Frontal cortex (tissue), 4 donors: ENCODE measurements around the gene PCSK5. TPM values are rescaled to one million over a fixed set of nuclear protein-coding genes. Genes with fewer than 3 reads are reported as not detected.

Source experiments
- DNase-seq, 2 donors: peaks; one replicate each; pipeline ENCODE4 v3.0.0; 2012; ENCODE audit warnings: low spot score in 2 of 2
- FAIRE-seq: peaks from 2 replicates; lab custom pipeline; 2012; peaks lifted over from hg19 to GRCh38; lab: Jason Lieb, UNC
- total RNA-seq: library from RNA; depleted of rRNA; stranded (reverse); fragments of >200 nt; gene quantifications from one replicate; pipeline ENCODE4 v1.2.3, GENCODE V29; 2014
- donor health status: control.
- donor health status: control.
- donor health status: control.

Gene PCSK5
- total RNA-seq, 1 donor from 2014 or later = 15.5 TPM

DNA sequence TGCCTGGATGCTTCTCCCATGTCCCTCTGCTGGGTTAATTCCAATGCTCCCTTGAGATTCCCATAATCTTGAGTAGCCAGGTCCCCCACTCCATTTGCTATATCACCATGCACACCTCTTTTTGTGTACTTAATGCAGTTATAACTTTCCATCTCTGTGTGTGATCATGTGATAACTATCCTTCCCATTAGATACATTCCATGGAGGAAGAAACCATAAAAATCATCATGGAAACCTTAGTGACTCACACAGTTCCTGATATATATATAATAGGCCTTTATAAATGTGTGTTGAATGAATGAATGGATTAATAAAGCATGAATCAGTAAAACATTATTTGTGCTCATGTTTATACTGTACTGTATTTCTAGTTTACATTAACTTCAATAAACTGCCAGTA is 104.6 kb downstream of the PCSK5 start:
- FAIRE-seq (no peak), DNase-seq (no peak)

GRCh38 chr9:75996726-75997125 is 106.3 kb downstream of the PCSK5 start:
- DNase-seq (no peak), FAIRE-seq (no peak)

GRCh38 chr9:75997206-75997605 is 106.7 kb downstream of the PCSK5 start:
- DNase-seq = no peak

DNA sequence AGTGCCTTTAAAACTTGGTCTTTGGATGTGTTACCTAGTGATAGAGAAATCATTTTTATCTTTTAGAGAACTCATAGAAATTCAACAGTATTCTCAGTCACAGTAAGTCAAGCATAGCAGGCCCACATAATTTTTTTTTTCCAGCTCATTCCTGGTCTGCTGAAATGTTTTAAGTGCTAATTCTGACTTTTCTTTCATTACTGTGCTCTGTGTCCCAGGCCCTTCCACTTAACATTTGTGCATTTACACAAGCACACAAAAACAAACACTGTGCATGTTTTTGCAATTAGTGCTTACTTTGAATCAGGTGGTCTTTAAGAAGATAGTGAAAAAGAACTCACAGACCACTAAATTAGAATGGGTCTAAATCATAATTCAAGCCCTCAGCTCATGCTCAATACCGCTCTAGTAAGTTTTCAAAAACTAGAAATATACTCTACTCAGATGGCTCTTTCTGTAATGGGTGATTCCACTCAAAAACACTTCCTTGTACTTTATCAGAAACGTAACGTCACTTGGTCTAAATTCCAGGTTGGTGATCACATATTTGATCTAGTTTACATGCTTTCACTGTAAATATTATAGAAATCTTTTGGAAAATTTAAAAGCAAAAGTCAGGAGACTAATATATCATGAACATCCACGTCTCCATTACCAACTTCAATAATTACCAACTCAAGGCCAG is 107.8 kb downstream of the PCSK5 start:
- FAIRE-seq (no peak), DNase-seq (no peak)

More at GRCh38 chr9:75997206-75997605, 106.7 kb downstream of the PCSK5 start:
- no peak for FAIRE-seq

GRCh38 chr9:76001459-76001858 is 111.0 kb downstream of the PCSK5 start:
- DNase-seq = no peak
- FAIRE-seq = no peak

DNA sequence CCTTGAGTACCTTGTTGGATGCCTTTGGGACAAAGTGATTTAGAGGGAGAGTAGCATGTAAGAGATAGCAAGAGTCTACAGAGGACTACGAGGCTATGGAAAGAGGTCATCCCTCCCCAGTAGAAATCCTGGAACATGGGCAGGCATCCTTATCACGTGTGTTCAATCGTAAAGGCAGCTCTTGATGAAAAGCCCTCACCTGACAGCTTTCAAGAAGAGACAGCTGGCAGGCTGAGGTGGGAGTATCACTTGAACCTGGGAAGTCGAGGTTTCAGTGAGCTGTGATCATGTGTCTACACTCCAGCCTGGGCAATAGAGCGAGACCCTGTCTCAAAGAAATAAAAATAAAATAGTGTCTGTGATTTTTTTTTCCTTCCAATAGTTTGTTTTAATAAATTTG is 112.6 kb downstream of the PCSK5 start:
- FAIRE-seq = no peak
- DNase-seq = no peak

DNA sequence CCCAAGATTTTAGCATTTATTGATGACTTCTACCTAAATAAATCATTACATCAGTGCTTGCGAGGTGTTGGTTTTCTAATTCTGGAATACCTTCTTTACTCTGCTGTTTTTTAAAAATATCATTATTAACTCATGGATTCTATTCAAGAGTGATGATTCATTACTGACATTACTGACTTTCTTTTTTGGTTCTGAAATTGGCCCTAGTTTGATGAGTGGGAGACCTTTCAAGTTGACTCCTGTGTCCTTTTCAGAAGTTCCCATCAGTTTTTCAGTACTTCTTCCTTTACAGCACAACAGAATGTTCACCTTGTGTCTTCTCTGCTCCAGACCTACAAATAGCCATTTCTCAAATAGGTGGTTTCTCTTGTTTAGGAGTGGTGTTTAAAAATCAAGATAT is 114.1 kb downstream of the PCSK5 start:
- FAIRE-seq = no peak

DNA sequence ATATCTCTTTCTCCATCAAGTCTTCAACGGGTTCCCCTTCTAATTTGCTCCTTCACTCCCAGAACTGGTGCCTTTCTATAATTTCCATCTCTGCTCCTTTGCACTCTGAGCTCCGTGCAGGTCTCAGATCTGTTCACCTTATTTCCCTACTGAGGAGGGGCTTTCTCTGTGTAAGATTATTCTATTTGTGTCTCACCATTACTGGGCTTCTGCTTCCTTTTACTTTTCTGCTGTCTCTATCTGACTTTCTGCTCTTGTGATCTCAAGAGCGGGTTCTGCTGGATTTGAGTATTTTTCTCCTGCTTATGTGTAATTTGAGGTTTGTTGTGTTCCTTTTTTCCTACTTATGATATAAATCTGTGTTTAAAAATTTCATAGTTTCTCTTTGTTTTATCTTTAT is 117.5 kb downstream of the PCSK5 start:
- FAIRE-seq (no peak), DNase-seq (no peak)

More for the DNA sequence above, 114.1 kb downstream of the PCSK5 start:
- DNase-seq = no peak

DNA sequence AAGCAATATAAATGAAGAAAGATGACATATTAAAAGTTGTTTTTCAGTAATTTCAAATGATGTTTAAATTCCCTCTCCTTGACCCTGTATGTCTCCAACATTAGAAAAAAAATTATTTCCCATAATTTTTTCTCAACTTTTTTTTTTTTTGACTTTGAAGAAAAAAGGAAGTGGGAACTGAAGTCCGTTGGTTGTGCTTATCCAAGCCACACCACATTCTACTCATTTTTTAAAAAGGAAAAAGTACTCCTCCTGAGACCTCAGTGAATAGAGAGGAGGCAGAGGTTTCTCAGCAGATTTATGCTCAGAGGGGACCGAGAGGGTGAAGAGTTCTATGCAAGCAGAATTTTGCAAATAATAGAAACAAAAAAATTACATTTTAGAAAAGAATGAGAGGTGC is 123.3 kb downstream of the PCSK5 start:
- DNase-seq (no peak), FAIRE-seq (no peak)

DNA sequence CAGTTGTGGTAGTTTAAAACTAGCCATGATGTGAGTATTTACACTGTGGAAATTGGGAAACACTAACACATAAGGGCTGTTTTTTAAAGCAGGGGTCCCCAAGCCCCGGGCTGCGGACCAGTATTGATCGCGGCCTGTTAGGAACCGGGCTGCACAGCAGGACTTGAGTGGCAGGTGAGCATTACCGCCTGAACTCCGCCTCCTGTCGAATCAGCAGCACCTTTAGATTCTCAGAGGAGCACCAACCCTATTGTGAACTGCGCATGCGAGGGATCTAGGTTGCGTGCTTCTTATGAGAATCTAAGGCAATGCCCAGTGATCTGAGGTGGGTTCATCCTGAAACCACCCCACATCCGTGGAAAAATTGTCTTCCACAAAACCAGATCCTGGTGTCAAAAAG is 127.8 kb downstream of the PCSK5 start:
- FAIRE-seq (no peak), DNase-seq (no peak)

DNA sequence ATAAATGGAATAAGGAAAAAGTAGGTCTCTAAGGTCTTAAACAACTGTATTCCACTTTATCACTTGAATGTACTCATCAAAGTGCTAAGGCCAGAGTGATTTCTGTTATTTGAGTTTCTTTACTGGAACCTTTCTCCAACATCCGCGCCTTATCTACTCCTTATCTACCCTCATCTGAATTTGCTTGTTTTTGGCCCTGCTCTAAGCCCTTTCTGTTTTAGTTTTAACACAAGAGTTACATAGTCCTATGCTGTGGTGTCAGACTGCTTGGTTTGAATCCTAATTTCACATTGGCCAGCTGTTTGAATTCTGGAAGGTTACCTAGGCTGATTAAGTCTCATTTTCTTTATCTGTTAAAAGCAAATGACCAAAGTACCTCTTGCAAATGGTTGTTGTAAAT is 128.3 kb downstream of the PCSK5 start:
- no peak for FAIRE-seq
- DNase-seq = no peak

GRCh38 chr9:76020652-76021051 is 130.2 kb downstream of the PCSK5 start:
- FAIRE-seq (no peak), DNase-seq (no peak)

DNA sequence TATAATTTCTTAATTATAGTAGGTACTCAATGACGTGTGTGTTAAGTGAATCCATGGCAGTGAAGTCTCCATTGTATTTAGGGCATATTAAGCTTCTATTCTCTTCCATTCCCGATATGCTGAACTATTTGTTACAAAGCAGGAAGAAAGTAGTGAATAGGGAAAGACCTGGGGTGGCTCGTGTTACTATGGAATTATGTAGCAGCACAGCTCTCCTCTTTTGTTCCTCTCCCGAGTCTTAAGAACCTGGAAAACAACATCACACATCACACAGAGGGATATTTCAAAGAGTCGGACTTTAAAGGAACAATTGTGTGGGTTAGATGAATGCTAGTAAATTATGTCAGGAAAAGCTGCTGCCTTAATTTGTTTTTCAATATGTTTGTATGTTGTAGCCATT is 131.8 kb downstream of the PCSK5 start:
- DNase-seq (no peak), FAIRE-seq (no peak)

DNA sequence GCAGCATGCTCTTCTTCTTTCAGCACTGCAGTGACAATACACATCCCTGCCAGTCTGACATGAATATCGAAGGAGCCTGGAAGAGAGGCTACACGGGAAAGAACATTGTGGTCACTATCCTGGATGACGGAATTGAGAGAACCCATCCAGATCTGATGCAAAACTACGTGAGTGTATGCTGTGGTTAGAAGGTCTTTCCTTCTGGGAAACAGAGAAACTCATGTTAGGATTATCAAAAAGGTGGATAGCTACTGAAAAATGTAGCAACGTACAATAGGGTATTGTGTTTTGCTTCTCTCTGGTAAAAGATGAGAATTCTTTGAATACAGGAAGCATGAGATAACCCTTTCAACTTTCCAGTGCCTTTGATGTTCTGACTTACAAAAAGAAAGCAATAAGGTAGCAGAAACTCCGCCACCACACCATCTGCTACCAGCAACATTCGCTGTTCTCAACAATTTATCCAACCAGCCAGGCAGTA is 133.3 kb downstream of the PCSK5 start:
- FAIRE-seq (no peak), DNase-seq (no peak)

DNA sequence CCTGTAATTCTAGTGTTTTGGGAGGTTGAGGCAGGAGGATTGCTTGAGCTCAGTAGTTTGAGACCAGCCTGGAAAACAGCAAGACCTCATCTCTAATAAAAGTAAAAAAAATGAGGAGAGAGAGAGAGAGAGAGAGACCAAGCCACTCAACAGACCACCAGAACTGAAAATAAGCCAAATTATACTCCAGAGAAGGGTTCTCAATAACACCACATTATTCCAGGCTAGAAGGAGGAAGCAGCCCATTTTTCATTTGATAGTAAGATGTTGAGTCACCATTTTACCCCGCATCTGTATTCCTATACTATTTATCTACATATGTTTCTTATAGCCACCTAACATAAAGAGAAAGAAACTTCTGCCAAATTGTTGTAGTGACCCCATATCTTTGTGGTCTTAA is 134.8 kb downstream of the PCSK5 start:
- DNase-seq = no peak
- no peak for FAIRE-seq

GRCh38 chr9:76026796-76027195 is 136.3 kb downstream of the PCSK5 start:
- DNase-seq = no peak
- no peak for FAIRE-seq

GRCh38 chr9:76027416-76027815 is 136.9 kb downstream of the PCSK5 start:
- FAIRE-seq (no peak), DNase-seq (no peak)

DNA sequence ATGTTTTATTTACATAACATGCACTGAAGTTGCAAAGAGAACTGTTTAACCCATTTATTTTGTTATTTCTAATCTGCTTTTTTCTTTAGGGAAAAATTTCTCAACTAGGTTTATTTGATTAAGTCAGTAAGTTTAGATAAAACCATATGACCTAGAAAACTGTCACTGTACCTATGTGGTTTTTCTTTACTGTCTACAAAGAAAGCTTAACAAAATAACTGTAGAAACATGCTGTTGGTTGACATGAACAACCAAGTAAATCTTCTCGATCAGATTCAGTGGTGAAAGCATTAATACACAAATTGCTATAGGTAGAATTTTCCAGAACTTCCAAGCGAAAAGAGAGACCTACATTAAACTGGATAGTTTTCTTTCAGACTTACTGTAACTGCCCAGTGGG is 137.4 kb downstream of the PCSK5 start:
- FAIRE-seq (no peak), DNase-seq (no peak)

- no peak for FAIRE-seq
- no peak for DNase-seq
Measured at GRCh38 chr9:76032038-76032796, 141.7 kb downstream of the PCSK5 start.

- FAIRE-seq (no peak), DNase-seq (no peak)
Measured at GRCh38 chr9:76032797-76033373, 142.4 kb downstream of the PCSK5 start.

- FAIRE-seq (no peak), DNase-seq (no peak)
Measured at GRCh38 chr9:76034049-76034448, 143.6 kb downstream of the PCSK5 start.
